Tibial nerve (tissue), 4 donors: ENCODE data around the gene LAMB2.

Experiments used
- CTCF ChIP-seq, 5 experiments: fragments of 200-600 bp in 3 of 5; fragments of 450-650 bp in 2 of 5; sonication (generic) in 3 of 5; IDR thresholded peaks; one replicate each; pipeline ENCODE4 v1.5.1; 2016 to 2019; ENCODE audit warnings: antibody characterized with exemption in 5 of 5, mild to moderate bottlenecking in 3 of 5, moderate library complexity in 2 of 5
- EP300 ChIP-seq, 2 donors: sonication (generic); formaldehyde crosslinking; IDR thresholded peaks; one replicate each; pipeline ENCODE4 v1.6.1; 2017; ENCODE audit warnings: antibody characterized with exemption in 2 of 2, mild to moderate bottlenecking in 1 of 2
- POLR2A ChIP-seq, 2 donors: fragments of 450-650 bp; IDR thresholded peaks; one replicate each; pipeline ENCODE4 v1.6.1; 2017; ENCODE audit warnings: antibody characterized with exemption in 2 of 2, mild to moderate bottlenecking in 2 of 2, moderate library complexity in 2 of 2

DNA sequence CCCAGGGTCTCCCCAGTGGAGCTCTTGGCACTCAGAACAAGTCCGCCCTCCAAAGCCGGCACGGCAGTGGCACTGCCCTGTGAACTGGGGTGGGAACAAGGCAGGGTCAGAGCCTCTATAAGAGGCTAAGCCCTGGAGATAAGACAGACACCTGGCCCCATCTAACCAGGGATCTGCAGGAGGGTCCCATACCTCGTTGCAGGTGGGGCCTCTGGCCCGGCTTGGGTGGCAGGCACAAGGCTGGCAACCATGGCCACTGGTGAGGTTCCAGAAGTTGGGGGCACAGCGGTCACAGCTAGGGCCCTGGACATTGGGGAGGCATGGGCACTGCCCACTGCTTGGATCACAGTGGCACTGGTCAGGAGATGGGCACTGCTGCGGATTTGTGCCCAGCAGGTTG lies 8.6 kb downstream of the LAMB2 start:
- TF ChIP-seq POLR2A (IDR thresholded peaks at IDR 0.05) (no peak), CTCF (IDR thresholded peaks at IDR 0.05) (no peak), EP300 (IDR thresholded peaks at IDR 0.05) (no peak)
